Body of pancreas (tissue), 4 donors: ENCODE results near the gene TMEM260.

Experiments
- CTCF ChIP-seq, 7 experiments: fragments of 450-650 bp in 4 of 7; fragments of 200-600 bp in 3 of 7; sonication (generic) in 3 of 7; IDR thresholded peaks; one replicate each; pipeline ENCODE4 v1.5.1; 2016 to 2019; ENCODE audit warnings: antibody characterized with exemption in 7 of 7
- POLR2A ChIP-seq, 3 donors: fragments of 450-650 bp; IDR thresholded peaks; one replicate each; pipeline ENCODE4 v1.6.1; 2016; ENCODE audit warnings: antibody characterized with exemption in 3 of 3, mild to moderate bottlenecking in 2 of 3

DNA sequence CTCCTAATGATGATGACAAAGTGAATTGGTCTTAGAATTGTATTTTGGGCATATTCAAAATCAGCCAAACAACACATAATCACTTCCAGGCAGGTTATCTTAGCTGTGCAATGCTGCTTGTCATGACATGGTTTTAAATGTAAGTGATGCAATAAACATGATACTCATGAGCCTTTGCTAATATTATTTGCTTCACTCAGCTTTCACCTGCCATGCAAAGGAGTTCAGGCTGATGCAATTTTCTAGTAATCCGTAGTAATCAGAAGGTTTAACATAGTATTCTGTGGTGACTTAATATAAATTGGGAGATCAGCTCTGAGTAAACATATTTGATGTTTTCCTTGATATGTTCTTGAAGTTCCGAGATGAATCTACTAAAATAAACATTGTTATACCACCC, 29.1 kb downstream of the TMEM260 start:
- no peak for TF ChIP-seq CTCF (IDR thresholded peaks at IDR 0.05)
- TF ChIP-seq POLR2A (IDR thresholded peaks at IDR 0.05) = no peak
